Keratinocyte (primary cell): ENCODE data around the gene CACNA1C.

Source experiments
- EZH2 ChIP-seq: IDR thresholded peaks from one replicate; pipeline ENCODE4 v1.6.1; 2012; ENCODE audit warnings: inconsistent platforms, mild to moderate bottlenecking, low read length, moderate library complexity
- TF ChIP-seq, protein P1 (sequence below), 3 experiments: IDR thresholded peaks in 1 of 3; conservative IDR thresholded peaks in 1 of 3; optimal IDR thresholded peaks in 1 of 3; 2 replicates in 2 of 3; 3 replicates in 1 of 3; pipeline versions ENCODE3 to v1.5.1; 2011; ENCODE audit warnings: low read length in 3 of 3, mild to moderate bottlenecking in 3 of 3, moderate library complexity in 2 of 3, control low read depth in 1 of 3, inconsistent platforms in 1 of 3; ENCODE audit not compliant: insufficient read depth in 2 of 3; ENCODE audit errors: extremely low read depth in 1 of 3

DNA sequence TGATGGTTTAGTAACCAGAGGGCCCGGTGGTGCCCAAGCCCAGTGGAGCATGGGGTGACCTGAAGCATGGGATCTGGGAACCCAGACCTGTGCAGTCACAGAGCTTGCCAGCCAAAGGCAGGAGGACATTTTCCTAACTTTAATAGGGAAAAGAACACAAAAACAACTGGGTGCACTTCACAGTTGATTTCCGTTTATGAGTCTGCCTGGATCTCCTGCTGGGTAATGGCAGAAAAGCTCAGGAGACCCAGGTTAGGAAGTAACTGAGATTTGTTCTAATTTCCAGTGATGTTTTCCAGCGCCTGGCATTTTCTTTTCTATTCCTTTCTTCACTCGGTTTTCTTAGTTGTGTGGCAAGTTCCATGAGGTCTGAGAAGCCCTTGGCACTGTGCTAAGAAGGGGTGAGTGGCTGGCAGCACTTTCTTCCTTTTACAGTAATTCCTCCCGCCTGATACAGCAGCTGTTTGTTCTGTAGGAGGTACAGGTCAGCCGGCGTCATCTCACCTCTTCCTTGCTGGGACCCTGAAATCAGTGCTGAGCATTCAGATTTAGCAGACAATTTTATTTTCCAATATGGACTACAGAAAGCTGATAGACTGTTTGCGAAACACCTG, 5.1 kb downstream of the CACNA1C start:
- TF ChIP-seq, protein P1, sequence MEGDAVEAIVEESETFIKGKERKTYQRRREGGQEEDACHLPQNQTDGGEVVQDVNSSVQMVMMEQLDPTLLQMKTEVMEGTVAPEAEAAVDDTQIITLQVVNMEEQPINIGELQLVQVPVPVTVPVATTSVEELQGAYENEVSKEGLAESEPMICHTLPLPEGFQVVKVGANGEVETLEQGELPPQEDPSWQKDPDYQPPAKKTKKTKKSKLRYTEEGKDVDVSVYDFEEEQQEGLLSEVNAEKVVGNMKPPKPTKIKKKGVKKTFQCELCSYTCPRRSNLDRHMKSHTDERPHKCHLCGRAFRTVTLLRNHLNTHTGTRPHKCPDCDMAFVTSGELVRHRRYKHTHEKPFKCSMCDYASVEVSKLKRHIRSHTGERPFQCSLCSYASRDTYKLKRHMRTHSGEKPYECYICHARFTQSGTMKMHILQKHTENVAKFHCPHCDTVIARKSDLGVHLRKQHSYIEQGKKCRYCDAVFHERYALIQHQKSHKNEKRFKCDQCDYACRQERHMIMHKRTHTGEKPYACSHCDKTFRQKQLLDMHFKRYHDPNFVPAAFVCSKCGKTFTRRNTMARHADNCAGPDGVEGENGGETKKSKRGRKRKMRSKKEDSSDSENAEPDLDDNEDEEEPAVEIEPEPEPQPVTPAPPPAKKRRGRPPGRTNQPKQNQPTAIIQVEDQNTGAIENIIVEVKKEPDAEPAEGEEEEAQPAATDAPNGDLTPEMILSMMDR (optimal IDR thresholded peaks at IDR 0.05 in 1 of 3, IDR thresholded peaks at IDR 0.05 in 1 of 3, conservative IDR thresholded peaks at IDR 0.05 in 1 of 3; ENCODE audit: extremely low read depth in 1 of 3, insufficient read depth in 2 of 3, low read length in 3 of 3) = no peak
- TF ChIP-seq EZH2 = no peak
